ENCODE results near the gene PIK3CG. TPM values are rescaled to one million over a fixed set of nuclear protein-coding genes. Genes with fewer than 3 reads are reported as not detected.
A peak's percentile ranks its signal among the peaks of the same experiment; 100 is the strongest.
"Not testable (repeated sequence)": the region's sequence is repeated elsewhere in the genome, so short reads cannot be mapped to it uniquely, and the experiment has no call there.

PIK3CG gene
- total RNA-seq, 1 donor from 2014 or later, result 2.5 TPM

- ATAC-seq, result no peak
- no peak for DNase-seq (ENCODE audit: missing footprints)
- intact Hi-C loops (cut with DNase I), result no loop called here
Measured at GRCh38 chr7:106915873-106916272, 50.8 kb downstream of the PIK3CG start.

GRCh38 chr7:106916679-106917078 is 51.6 kb downstream of the PIK3CG start:
- no peak for ATAC-seq
- intact Hi-C loops (cut with DNase I), result no loop called here

GRCh38 chr7:106918991-106919390 is 53.9 kb downstream of the PIK3CG start:
- no peak for DNase-seq (ENCODE audit: missing footprints)
- no peak for ATAC-seq
- intact Hi-C loops (cut with DNase I), result no loop called here

More at GRCh38 chr7:106916679-106917078, 51.6 kb downstream of the PIK3CG start:
- no peak for DNase-seq (ENCODE audit: missing footprints)

GRCh38 chr7:106924468-106924867 is 59.4 kb downstream of the PIK3CG start:
- ATAC-seq; intact Hi-C loops (cut with DNase I); DNase-seq (ENCODE audit: missing footprints): not testable (repeated sequence)

- intact Hi-C loops (cut with DNase I), result no loop called here
Measured at GRCh38 chr7:106926892-106927291, 61.8 kb downstream of the PIK3CG start.

GRCh38 chr7:106927536-106927935 is 62.5 kb downstream of the PIK3CG start:
- DNase-seq (ENCODE audit: missing footprints) (no peak), ATAC-seq (no peak)
- intact Hi-C loops (cut with DNase I), result no loop called here

More at GRCh38 chr7:106926892-106927291, 61.8 kb downstream of the PIK3CG start:
- DNase-seq (ENCODE audit: missing footprints), result no peak
- ATAC-seq, result no peak

- DNase-seq (ENCODE audit: missing footprints); ATAC-seq; intact Hi-C loops (cut with DNase I): not testable (repeated sequence)
Measured at GRCh38 chr7:106929616-106930015, 64.5 kb downstream of the PIK3CG start.

GRCh38 chr7:106936236-106936635 is 71.2 kb downstream of the PIK3CG start:
- ATAC-seq (no peak), DNase-seq (ENCODE audit: missing footprints) (no peak)
- intact Hi-C loops (cut with DNase I), result no loop called here

- intact Hi-C loops (cut with DNase I); ATAC-seq; DNase-seq (ENCODE audit: missing footprints): not testable (repeated sequence)
Measured at GRCh38 chr7:106938122-106938521, 73.0 kb downstream of the PIK3CG start.

GRCh38 chr7:106938803-106939202 is 73.7 kb downstream of the PIK3CG start:
- DNase-seq (ENCODE audit: missing footprints) (no peak), ATAC-seq (no peak)
- intact Hi-C loops (cut with DNase I), result no loop called here

GRCh38 chr7:106944035-106944665 is 79.1 kb downstream of the PIK3CG start:
- DNase-seq (ENCODE audit: missing footprints), result no peak
- intact Hi-C loops (cut with DNase I), result no loop called here
- ATAC-seq, result no peak

- ATAC-seq, result peak; percentile 89
- intact Hi-C loops (cut with DNase I), result loop anchor here (1.0 kb wide), 2 partner anchors 154 to 203 kb away; no protein-coding TSS in a partner anchor
- DNase-seq (ENCODE audit: missing footprints), result no peak
Measured at GRCh38 chr7:106947244-106947728, 82.2 kb downstream of the PIK3CG start.

GRCh38 chr7:106952001-106952657 is 87.0 kb downstream of the PIK3CG start:
- no peak for DNase-seq (ENCODE audit: missing footprints)
- intact Hi-C loops (cut with DNase I), result no loop called here
- no peak for ATAC-seq

GRCh38 chr7:106952658-106953231 is 87.7 kb downstream of the PIK3CG start:
- ATAC-seq (peak; percentile 79), DNase-seq (ENCODE audit: missing footprints) (no peak)
- intact Hi-C loops (cut with DNase I), result no loop called here

GRCh38 chr7:106954840-106955239 is 89.8 kb downstream of the PIK3CG start:
- DNase-seq (ENCODE audit: missing footprints), result no peak
- intact Hi-C loops (cut with DNase I), result no loop called here
- no peak for ATAC-seq

- DNase-seq (ENCODE audit: missing footprints); intact Hi-C loops (cut with DNase I); ATAC-seq: not testable (repeated sequence)
Measured at GRCh38 chr7:106955857-106956256, 90.8 kb downstream of the PIK3CG start.
